ENCODE results near the gene FAM13C. TPM values are rescaled to one million over a fixed set of nuclear protein-coding genes. Genes with fewer than 3 reads are reported as not detected.

FAM13C gene
- polyA plus RNA-seq, 2 of the 4 experiments (the other 2 are of a cell fraction) = not detected

DNA sequence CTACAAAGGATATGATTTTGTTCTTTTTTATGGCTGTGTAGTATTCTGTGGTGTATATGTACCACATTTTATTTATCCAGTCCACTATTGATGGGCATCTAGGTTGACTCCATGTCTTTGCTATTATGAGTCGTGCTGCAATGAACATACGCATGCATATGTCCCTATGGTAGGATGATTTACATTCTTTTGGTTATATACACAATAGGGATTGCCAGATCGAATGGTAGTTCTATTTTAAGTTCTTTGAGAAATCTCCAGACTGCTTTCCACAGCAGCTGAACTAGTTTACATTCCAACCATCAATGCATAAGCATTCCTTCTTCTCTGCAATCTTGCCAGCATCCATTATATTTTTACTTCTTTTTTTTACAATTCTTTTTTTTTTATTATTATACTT, 35.6 kb upstream of the FAM13C start:
- CTCF ChIA-PET = interaction anchor here (0.6 to 0.7 kb wide), 2 partner anchors 1099 to 1147 kb away, joined by 3 read pairs; no protein-coding TSS in a partner anchor
- TF ChIP-seq ZSCAN20 (CRISPR knock-in tag; IDR thresholded peaks at IDR 0.05) (no peak), POLR2AphosphoS2 (conservative IDR thresholded peaks at IDR 0.05; ENCODE audit: low read length) (no peak), NPAS2 (CRISPR knock-in tag; IDR thresholded peaks at IDR 0.05; ENCODE audit: borderline replicate concordance) (no peak), JUN (IDR thresholded peaks at IDR 0.05) (no peak), KDM1A (IDR thresholded peaks at IDR 0.05; ENCODE audit: low read depth) (no peak), SMC3 (IDR thresholded peaks at IDR 0.05) (no peak), NFE2L2 (conservative IDR thresholded peaks at IDR 0.05; ENCODE audit: low read length) (no peak), RARB (CRISPR knock-in tag; IDR thresholded peaks at IDR 0.05) (no peak), POLR2A (IDR thresholded peaks at IDR 0.05; ENCODE audit: low read length) (no peak), TP53 (CRISPR knock-in tag; IDR thresholded peaks at IDR 0.05) (no peak), ZFP36 (IDR thresholded peaks at IDR 0.05; ENCODE audit: borderline replicate concordance, partially characterized antibody) (no peak), NR3C1 (IDR thresholded peaks at IDR 0.05) (no peak), FOSL2 (IDR thresholded peaks at IDR 0.05) (no peak), FOSL2 (CRISPR knock-in tag; IDR thresholded peaks at IDR 0.05) (no peak), CBX8 (IDR thresholded peaks at IDR 0.05) (no peak), HDAC2 (IDR thresholded peaks at IDR 0.05) (no peak), MYC (IDR thresholded peaks at IDR 0.05; ENCODE audit: borderline replicate concordance, low read length) (no peak), BHLHE40 (IDR thresholded peaks at IDR 0.05; ENCODE audit: low read depth, low read length) (no peak), RFX5 (IDR thresholded peaks at IDR 0.05) (no peak)
- TF ChIP-seq, protein P1, sequence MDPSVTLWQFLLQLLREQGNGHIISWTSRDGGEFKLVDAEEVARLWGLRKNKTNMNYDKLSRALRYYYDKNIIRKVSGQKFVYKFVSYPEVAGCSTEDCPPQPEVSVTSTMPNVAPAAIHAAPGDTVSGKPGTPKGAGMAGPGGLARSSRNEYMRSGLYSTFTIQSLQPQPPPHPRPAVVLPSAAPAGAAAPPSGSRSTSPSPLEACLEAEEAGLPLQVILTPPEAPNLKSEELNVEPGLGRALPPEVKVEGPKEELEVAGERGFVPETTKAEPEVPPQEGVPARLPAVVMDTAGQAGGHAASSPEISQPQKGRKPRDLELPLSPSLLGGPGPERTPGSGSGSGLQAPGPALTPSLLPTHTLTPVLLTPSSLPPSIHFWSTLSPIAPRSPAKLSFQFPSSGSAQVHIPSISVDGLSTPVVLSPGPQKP (IDR thresholded peaks at IDR 0.05; ENCODE audit: low read depth, low read length) = no peak
- TF ChIP-seq, protein P2, sequence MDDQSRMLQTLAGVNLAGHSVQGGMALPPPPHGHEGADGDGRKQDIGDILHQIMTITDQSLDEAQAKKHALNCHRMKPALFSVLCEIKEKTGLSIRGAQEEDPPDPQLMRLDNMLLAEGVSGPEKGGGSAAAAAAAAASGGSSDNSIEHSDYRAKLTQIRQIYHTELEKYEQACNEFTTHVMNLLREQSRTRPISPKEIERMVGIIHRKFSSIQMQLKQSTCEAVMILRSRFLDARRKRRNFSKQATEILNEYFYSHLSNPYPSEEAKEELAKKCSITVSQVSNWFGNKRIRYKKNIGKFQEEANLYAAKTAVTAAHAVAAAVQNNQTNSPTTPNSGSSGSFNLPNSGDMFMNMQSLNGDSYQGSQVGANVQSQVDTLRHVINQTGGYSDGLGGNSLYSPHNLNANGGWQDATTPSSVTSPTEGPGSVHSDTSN (IDR thresholded peaks at IDR 0.05) = no peak
- H3K4me1 ChIP-seq = no peaks in the 10 kb centered on the region
- no peak overlapping the region for H3K27ac ChIP-seq
- ATAC-seq (no peak), DNase-seq (ENCODE audit: low read depth in 1 of 2, low spot score in 1 of 2) (no peak), FAIRE-seq (no peak)
- no peaks in the 10 kb centered on the region; the same call in 2 of the 3 replicates for H3K9me3 ChIP-seq
- H3K4me2 ChIP-seq = no peak overlapping the region
- POLR2A ChIA-PET = no interaction called here
- no peak overlapping the region for H3K4me3 ChIP-seq
- WGBS (ENCODE audit: missing lambda C conversion rate) = 32% methylated on average over 3 of the region's 3 CpGs

DNA sequence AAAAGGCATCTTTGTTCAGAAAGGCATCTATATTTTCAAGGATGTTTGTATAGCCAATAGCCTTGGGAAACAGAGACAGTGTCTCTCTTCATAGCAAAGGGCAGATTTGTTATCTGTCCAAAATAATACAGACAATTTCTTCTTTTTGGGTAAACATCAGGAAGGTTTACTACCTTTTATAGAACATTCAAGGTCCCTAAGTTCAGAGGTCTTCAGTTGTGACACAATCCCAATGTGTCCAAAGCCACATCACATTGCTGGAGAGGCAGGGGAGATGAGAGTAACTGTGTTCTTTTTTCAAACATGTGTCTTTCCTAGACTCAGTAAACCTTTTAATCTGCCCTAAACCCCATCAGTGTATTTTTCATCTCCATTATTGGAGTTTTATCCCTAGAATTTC, 33.6 kb upstream of the FAM13C start:
- H3K4me1 ChIP-seq = no peaks in the 10 kb centered on the region
- no peak overlapping the region for H3K4me2 ChIP-seq
- DNase-seq (ENCODE audit: low read depth in 1 of 2, low spot score in 1 of 2) = no peak
- ChIA-PET POLR2A (no interaction called here), CTCF (no interaction called here)
- TF ChIP-seq CBX8 (IDR thresholded peaks at IDR 0.05) (no peak), HDAC2 (IDR thresholded peaks at IDR 0.05) (no peak), EHMT2 (IDR thresholded peaks at IDR 0.05; ENCODE audit: low read depth) (no peak), POLR2A (IDR thresholded peaks at IDR 0.05; ENCODE audit: low read length) (no peak), BHLHE40 (IDR thresholded peaks at IDR 0.05; ENCODE audit: low read depth, low read length) (no peak), JUNB (IDR thresholded peaks at IDR 0.05) (no peak), CHD4 (IDR thresholded peaks at IDR 0.05; ENCODE audit: borderline replicate concordance) (no peak), NR3C1 (IDR thresholded peaks at IDR 0.05) (no peak), KDM5A (IDR thresholded peaks at IDR 0.05) (no peak), RNF2 (IDR thresholded peaks at IDR 0.05; ENCODE audit: borderline replicate concordance, low read depth) (no peak), KDM1A (IDR thresholded peaks at IDR 0.05; ENCODE audit: low read depth) (no peak), EP300 (IDR thresholded peaks at IDR 0.05) (no peak), HOXB5 (CRISPR knock-in tag; IDR thresholded peaks at IDR 0.05) (no peak), SREBF2 (IDR thresholded peaks at IDR 0.05) (no peak), SMC3 (IDR thresholded peaks at IDR 0.05) (no peak), HOXA7 (CRISPR knock-in tag; IDR thresholded peaks at IDR 0.05) (no peak), RARB (CRISPR knock-in tag; IDR thresholded peaks at IDR 0.05) (no peak), FOSB (CRISPR knock-in tag; IDR thresholded peaks at IDR 0.05) (no peak)
- no peak for FAIRE-seq
- no peak for ATAC-seq
- H3K4me3 ChIP-seq = no peak overlapping the region
- H3K27ac ChIP-seq = no peak overlapping the region
- no peaks in the 10 kb centered on the region for H3K9me3 ChIP-seq
